Neural progenitor cell (in vitro differentiated cells): ENCODE measurements around the gene NDUFS2.
"Not testable (repeated sequence)": the region's sequence is repeated elsewhere in the genome, so short reads cannot be mapped to it uniquely, and the experiment has no call there.

Experiments
- EZH2 ChIP-seq: fragments of 200-600 bp; sonication (generic); IDR thresholded peaks from 2 replicates; pipeline ENCODE4 v1.6.1; 2017; ENCODE audit warnings: antibody characterized with exemption, mild to moderate bottlenecking, moderate library complexity
- TF ChIP-seq, protein P1 (sequence below): fragments of 200-600 bp; sonication (generic); IDR thresholded peaks from 2 replicates; pipeline ENCODE4 v1.5.1; 2017; ENCODE audit warnings: antibody characterized with exemption, mild to moderate bottlenecking

- TF ChIP-seq, protein P1, sequence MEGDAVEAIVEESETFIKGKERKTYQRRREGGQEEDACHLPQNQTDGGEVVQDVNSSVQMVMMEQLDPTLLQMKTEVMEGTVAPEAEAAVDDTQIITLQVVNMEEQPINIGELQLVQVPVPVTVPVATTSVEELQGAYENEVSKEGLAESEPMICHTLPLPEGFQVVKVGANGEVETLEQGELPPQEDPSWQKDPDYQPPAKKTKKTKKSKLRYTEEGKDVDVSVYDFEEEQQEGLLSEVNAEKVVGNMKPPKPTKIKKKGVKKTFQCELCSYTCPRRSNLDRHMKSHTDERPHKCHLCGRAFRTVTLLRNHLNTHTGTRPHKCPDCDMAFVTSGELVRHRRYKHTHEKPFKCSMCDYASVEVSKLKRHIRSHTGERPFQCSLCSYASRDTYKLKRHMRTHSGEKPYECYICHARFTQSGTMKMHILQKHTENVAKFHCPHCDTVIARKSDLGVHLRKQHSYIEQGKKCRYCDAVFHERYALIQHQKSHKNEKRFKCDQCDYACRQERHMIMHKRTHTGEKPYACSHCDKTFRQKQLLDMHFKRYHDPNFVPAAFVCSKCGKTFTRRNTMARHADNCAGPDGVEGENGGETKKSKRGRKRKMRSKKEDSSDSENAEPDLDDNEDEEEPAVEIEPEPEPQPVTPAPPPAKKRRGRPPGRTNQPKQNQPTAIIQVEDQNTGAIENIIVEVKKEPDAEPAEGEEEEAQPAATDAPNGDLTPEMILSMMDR, result not testable (repeated sequence)
- not testable (repeated sequence) for TF ChIP-seq EZH2
These were observed 53.1 kb downstream of the NDUFS2 start for GRCh38 chr1:161255302-161255701.
